B cell (primary cell): ENCODE measurements around the gene HCK. TPM values are rescaled to one million over a fixed set of nuclear protein-coding genes. Genes with fewer than 3 reads are reported as not detected.

Experiments used
- ATAC-seq: fragments of 200-7000 bp; cut with Tn5 transposase; one replicate; pipeline ENCODE4 v1.10.0; 2021; ENCODE audit warnings: low read depth, mild to moderate bottlenecking, moderate number of reproducible peaks, moderate library complexity
- CTCF ChIA-PET: fragments of 350-600 bp; sonication (Branson Sonifier 250); formaldehyde crosslinking; loops from one replicate; lab custom pipeline; 2021; ENCODE audit warnings: antibody characterized with exemption, inconsistent platforms; lab: Charles Lee
- POLR2A ChIA-PET: fragments of 350-600 bp; sonication (Branson Sonifier 250); formaldehyde crosslinking; loops from one replicate; lab custom pipeline; 2021; ENCODE audit warnings: antibody characterized with exemption; lab: Charles Lee
- DNase-seq: peaks from one replicate; pipeline ENCODE4 v3.0.0; 2013
- H2AFZ ChIP-seq: 2 replicates; pipeline ENCODE4 v1.6.1; 2012; ENCODE audit warnings: mild to moderate bottlenecking, low read depth, low read length; ENCODE audit not compliant: insufficient read depth, poor library complexity, severe bottlenecking
- H3K27ac ChIP-seq, 2 donors: 1 replicate in 1 of 2; 2 replicates in 1 of 2; pipeline ENCODE4 v1.5.1; 2012 to 2013; ENCODE audit warnings: low read length in 2 of 2, mild to moderate bottlenecking in 2 of 2, moderate library complexity in 1 of 2
- H3K27me3 ChIP-seq, 4 experiments: fragments of 200-600 bp in 1 of 4; sonication (generic) in 1 of 4; replicated peaks in 1 of 4; 1 replicate in 2 of 4; 2 replicates in 2 of 4; pipeline versions ENCODE4 v1.6.1 to v1.7.0; 2013 to 2016; ENCODE audit warnings: low read length in 3 of 4, mild to moderate bottlenecking in 2 of 4, mixed read lengths in 1 of 4, moderate library complexity in 1 of 4; ENCODE audit not compliant: insufficient read depth in 4 of 4, control insufficient read depth in 3 of 4; ENCODE audit errors: control extremely low read depth in 1 of 4
- H3K36me3 ChIP-seq, 2 experiments: replicated peaks in 1 of 2; 1 replicate in 1 of 2; 2 replicates in 1 of 2; pipeline versions ENCODE4 v1.6.1 to v1.7.1; 2013; ENCODE audit warnings: low read length in 1 of 2; ENCODE audit not compliant: insufficient read depth in 2 of 2, control insufficient read depth in 1 of 2; ENCODE audit errors: control extremely low read depth in 1 of 2, extremely low read depth in 1 of 2
- H3K4me1 ChIP-seq, 2 donors: fragments of 200-600 bp in 1 of 2; sonication (generic) in 1 of 2; 1 replicate in 1 of 2; 2 replicates in 1 of 2; pipeline versions ENCODE4 v1.5.1 to v1.6.1; 2013 to 2017; ENCODE audit warnings: low read length in 2 of 2; ENCODE audit not compliant: control insufficient read depth in 2 of 2, insufficient read depth in 2 of 2
- H3K4me2 ChIP-seq: replicated peaks from 2 replicates; pipeline ENCODE3; 2012; ENCODE audit warnings: mild to moderate bottlenecking, low read depth, low read length; ENCODE audit not compliant: poor library complexity, severe bottlenecking
- H3K4me3 ChIP-seq, 5 experiments: fragments of 200-600 bp in 1 of 5; sonication (generic) in 1 of 5; 1 replicate in 3 of 5; 2 replicates in 2 of 5; pipeline versions ENCODE4 v1.5.1 to v1.7.0; 2011 to 2016; ENCODE audit warnings: low read length in 4 of 5, mild to moderate bottlenecking in 4 of 5, low read depth in 2 of 5, control low read depth in 1 of 5, moderate library complexity in 1 of 5; ENCODE audit not compliant: insufficient read depth in 1 of 5; ENCODE audit errors: control extremely low read depth in 1 of 5, extremely low read depth in 1 of 5
- H3K79me2 ChIP-seq: fragments of 200-600 bp; sonication (generic); one replicate; pipeline ENCODE4 v1.6.0; 2016; ENCODE audit warnings: low read length; ENCODE audit not compliant: control insufficient read depth, insufficient read depth
- H3K9ac ChIP-seq: fragments of 200-600 bp; sonication (generic); 2 replicates; pipeline ENCODE4 v1.6.1; 2017; ENCODE audit warnings: mild to moderate bottlenecking, low read length, moderate library complexity
- H3K9me3 ChIP-seq, 3 donors: one replicate each; pipeline versions ENCODE4 v1.6.1 to v1.7.1; 2013; ENCODE audit warnings: low read length in 2 of 3; ENCODE audit not compliant: control insufficient read depth in 2 of 3, insufficient read depth in 1 of 3; ENCODE audit errors: control extremely low read depth in 1 of 3
- H4K20me1 ChIP-seq: 2 replicates; pipeline ENCODE4 v1.6.0; 2012; ENCODE audit warnings: mild to moderate bottlenecking, low read length; ENCODE audit not compliant: insufficient read depth, control insufficient read depth, poor library complexity, severe bottlenecking
- H3K27ac Mint-ChIP-seq: one replicate; pipeline ENCODE4 v1.8.0; 2021; ENCODE audit warnings: mixed read lengths
- H3K27me3 Mint-ChIP-seq: one replicate; pipeline ENCODE4 v1.8.0; 2021; ENCODE audit warnings: mixed read lengths
- H3K4me1 Mint-ChIP-seq: one replicate; pipeline ENCODE4 v1.8.0; 2021; ENCODE audit warnings: mixed read lengths
- H3K4me3 Mint-ChIP-seq: one replicate; pipeline ENCODE4 v1.8.0; 2021; ENCODE audit warnings: mixed read lengths
- H3K9me3 Mint-ChIP-seq: one replicate; pipeline ENCODE4 v1.8.0; 2022; ENCODE audit warnings: mixed read lengths; ENCODE audit not compliant: insufficient read depth
- EZH2 ChIP-seq: IDR thresholded peaks from 2 replicates; pipeline ENCODE4 v1.6.1; 2012; ENCODE audit warnings: borderline replicate concordance, low read depth, mild to moderate bottlenecking, moderate library complexity, low read length; ENCODE audit not compliant: insufficient read depth, poor library complexity, severe bottlenecking
- WGBS: methylation state at CpG from one replicate; pipeline ENCODE4 v1.1.5; 2013; ENCODE audit warnings: missing lambda C conversion rate; ENCODE audit not compliant: insufficient coverage; 5-methylcytosine and 5-hydroxymethylcytosine counted together
- intact Hi-C: fragments of 100-400 bp; cut with micrococcal nuclease; formaldehyde crosslinking; loops from one replicate; pipeline ENCODE4 v1.10.0; 2022
- polyA plus RNA-seq: library from polyadenylated mRNA; depleted of rRNA; stranded (reverse); fragments of >200 nt; gene quantifications from 2 replicates; pipeline ENCODE4 v1.2.3, GENCODE V29; 2012
- total RNA-seq, 2 donors: library from RNA; stranded (reverse); fragments of 120-200 nt in 1 of 2; gene quantifications; 1 replicate in 1 of 2; 2 replicates in 1 of 2; pipeline versions ENCODE4 v1.2.3 to v1.2.4, GENCODE V29; 2013 to 2022
- TF ChIP-seq, protein P1 (sequence below): fragments of 200-600 bp; IDR thresholded peaks from one replicate; pipeline ENCODE4 v1.8.0; 2022; ENCODE audit warnings: antibody characterized with exemption, mild to moderate bottlenecking

HCK gene
- total and polyA plus RNA-seq, 2 donors (not counting 1 experiment from before 2014, with no cell fraction given), result 33.3 to 48.6 TPM

GRCh38 chr20:32050851-32051556 lies 1.0 kb upstream of the HCK start:
- peak overlapping the region; percentile 90 for H3K27ac Mint-ChIP-seq

More at GRCh38 chr20:32050851-32051556, 1.0 kb upstream of the HCK start:
- Histone ChIP-seq H4K20me1 (no peaks in the 10 kb centered on the region), H3K27ac (no peak overlapping the region), H3K9me3 (no peaks in the 10 kb centered on the region), H3K79me2 (no peaks in the 10 kb centered on the region), H3K9ac (peak overlapping the region; percentile 87), H3K4me3 (peak overlapping the region in 3 of 5 experiments; percentile 73 to 93 (median 85)), H3K36me3 (peaks cover 0 to 5% of the 10 kb centered on the region in 2 experiments), H3K4me1 (peaks cover 25 to 43% of the 10 kb centered on the region in 2 donors), H2AFZ (peak overlapping the region; percentile 34), H3K27me3 (peaks cover 0 to 3% (median 0%) of the 10 kb centered on the region in 4 experiments), H3K4me2 (peak overlapping the region; percentile 100)
- DNase-seq (peak; percentile 52), ATAC-seq (peak; percentile 13)
- POLR2A ChIA-PET, result interaction anchor here (1.2 to 1.6 kb wide), 2 partner anchors 11 to 16 kb away, joined by 3 to 6 read pairs; no protein-coding TSS in a partner anchor
- Mint-ChIP-seq H3K9me3 (no peaks in the 10 kb centered on the region), H3K27me3 (no peaks in the 10 kb centered on the region), H3K4me1 (peaks cover 36% of the 10 kb centered on the region), H3K4me3 (peak overlapping the region; percentile 90)
- intact Hi-C loops, result no loop called here
- 10% methylated on average over 16 of the region's 17 CpGs for WGBS
- TF ChIP-seq EZH2, result no peak
- TF ChIP-seq, protein P1, sequence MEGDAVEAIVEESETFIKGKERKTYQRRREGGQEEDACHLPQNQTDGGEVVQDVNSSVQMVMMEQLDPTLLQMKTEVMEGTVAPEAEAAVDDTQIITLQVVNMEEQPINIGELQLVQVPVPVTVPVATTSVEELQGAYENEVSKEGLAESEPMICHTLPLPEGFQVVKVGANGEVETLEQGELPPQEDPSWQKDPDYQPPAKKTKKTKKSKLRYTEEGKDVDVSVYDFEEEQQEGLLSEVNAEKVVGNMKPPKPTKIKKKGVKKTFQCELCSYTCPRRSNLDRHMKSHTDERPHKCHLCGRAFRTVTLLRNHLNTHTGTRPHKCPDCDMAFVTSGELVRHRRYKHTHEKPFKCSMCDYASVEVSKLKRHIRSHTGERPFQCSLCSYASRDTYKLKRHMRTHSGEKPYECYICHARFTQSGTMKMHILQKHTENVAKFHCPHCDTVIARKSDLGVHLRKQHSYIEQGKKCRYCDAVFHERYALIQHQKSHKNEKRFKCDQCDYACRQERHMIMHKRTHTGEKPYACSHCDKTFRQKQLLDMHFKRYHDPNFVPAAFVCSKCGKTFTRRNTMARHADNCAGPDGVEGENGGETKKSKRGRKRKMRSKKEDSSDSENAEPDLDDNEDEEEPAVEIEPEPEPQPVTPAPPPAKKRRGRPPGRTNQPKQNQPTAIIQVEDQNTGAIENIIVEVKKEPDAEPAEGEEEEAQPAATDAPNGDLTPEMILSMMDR, result no peak
- CTCF ChIA-PET, result interaction anchor here (0.6 to 1.3 kb wide), 3 partner anchors 9 to 20 kb away, joined by 3 to 5 read pairs (median 5); no protein-coding TSS in a partner anchor
